SK-N-MC (cell line): ENCODE results near the gene KCNH1.

Experiments used
- EZH2 ChIP-seq: fragments of 200-600 bp; sonication (generic); IDR thresholded peaks from one replicate; pipeline ENCODE4 v1.6.1; 2017; ENCODE audit warnings: antibody characterized with exemption
- POLR2AphosphoS5 ChIP-seq: IDR thresholded peaks from 2 replicates; pipeline ENCODE4 v1.6.1; 2012; ENCODE audit warnings: mild to moderate bottlenecking, low read depth, low read length, borderline replicate concordance

- no peak for TF ChIP-seq POLR2AphosphoS5
- TF ChIP-seq EZH2, result no peak
These were observed 383.5 kb downstream of the KCNH1 start for GRCh38 chr1:210750468-210750867.
